Measurements from ENCODE around the gene R3HDM4. TPM values are rescaled to one million over a fixed set of nuclear protein-coding genes. Genes with fewer than 3 reads are reported as not detected.

R3HDM4 gene
- total RNA-seq, 1 donor from 2014 or later = 35.8 TPM

- TF ChIP-seq CTCF (IDR thresholded peaks at IDR 0.05; ENCODE audit: insufficient read depth, low read length, severe bottlenecking) = no peak
- no peak for FAIRE-seq
- Histone ChIP-seq H3K36me3 (ENCODE audit: control insufficient read depth, insufficient read depth, low read length) (peaks cover 9% of the 10 kb centered on the region), H3K4me3 (ENCODE audit: low read depth, low read length) (no peak overlapping the region), H3K27me3 (ENCODE audit: control insufficient read depth, insufficient read depth, low read length) (no peaks in the 10 kb centered on the region)
- DNase-seq (ENCODE audit: low read depth) = no peak
Measured at GRCh38 chr19:868458-869244, 44.4 kb downstream of the R3HDM4 start.

- Histone ChIP-seq H3K4me3 (ENCODE audit: low read depth, low read length) (no peak overlapping the region), H3K27me3 (ENCODE audit: control insufficient read depth, insufficient read depth, low read length) (no peaks in the 10 kb centered on the region), H3K36me3 (ENCODE audit: control insufficient read depth, insufficient read depth, low read length) (peaks cover 9% of the 10 kb centered on the region)
- DNase-seq (ENCODE audit: low read depth) (no peak), FAIRE-seq (no peak)
- TF ChIP-seq CTCF (IDR thresholded peaks at IDR 0.05; ENCODE audit: insufficient read depth, low read length, severe bottlenecking) = no peak
Measured at GRCh38 chr19:867855-868457, 45.1 kb downstream of the R3HDM4 start.

- TF ChIP-seq CTCF (IDR thresholded peaks at IDR 0.05; ENCODE audit: insufficient read depth, low read length, severe bottlenecking) = no peak
- no peaks in the 10 kb centered on the region for H3K27me3 ChIP-seq (ENCODE audit: control insufficient read depth, insufficient read depth, low read length)
- H3K4me3 ChIP-seq (ENCODE audit: low read depth, low read length) = no peak overlapping the region
- H3K36me3 ChIP-seq (ENCODE audit: control insufficient read depth, insufficient read depth, low read length) = peaks cover 9% of the 10 kb centered on the region
- FAIRE-seq = no peak
- no peak for DNase-seq (ENCODE audit: low read depth)
Measured at GRCh38 chr19:867301-867793, 45.7 kb downstream of the R3HDM4 start.

- H3K36me3 ChIP-seq (ENCODE audit: control insufficient read depth, insufficient read depth, low read length) = peaks cover 9% of the 10 kb centered on the region
- no peak for TF ChIP-seq CTCF (IDR thresholded peaks at IDR 0.05; ENCODE audit: insufficient read depth, low read length, severe bottlenecking)
- FAIRE-seq (no peak), DNase-seq (ENCODE audit: low read depth) (no peak)
- no peak overlapping the region for H3K4me3 ChIP-seq (ENCODE audit: low read depth, low read length)
- H3K27me3 ChIP-seq (ENCODE audit: control insufficient read depth, insufficient read depth, low read length) = no peaks in the 10 kb centered on the region
Measured at GRCh38 chr19:866769-867300, 46.2 kb downstream of the R3HDM4 start.

GRCh38 chr19:863315-863620 is 49.8 kb downstream of the R3HDM4 start:
- TF ChIP-seq CTCF (IDR thresholded peaks at IDR 0.05; ENCODE audit: insufficient read depth, low read length, severe bottlenecking) = no peak
- FAIRE-seq = no peak

More at GRCh38 chr19:863315-863620, 49.8 kb downstream of the R3HDM4 start:
- H3K27me3 ChIP-seq (ENCODE audit: control insufficient read depth, insufficient read depth, low read length) = no peaks in the 10 kb centered on the region
- DNase-seq (ENCODE audit: low read depth) = no peak
- peaks cover 6% of the 10 kb centered on the region for H3K36me3 ChIP-seq (ENCODE audit: control insufficient read depth, insufficient read depth, low read length)
- no peak overlapping the region for H3K4me3 ChIP-seq (ENCODE audit: low read depth, low read length)
